Esophagus squamous epithelium (tissue), 5 donors: ENCODE measurements around the gene PAK4. TPM values are rescaled to one million over a fixed set of nuclear protein-coding genes. Genes with fewer than 3 reads are reported as not detected.

Source experiments
- DNase-seq: peaks from one replicate; lab custom pipeline; 2025; lab: John Stamatoyannopoulos, UW
- H3K27ac ChIP-seq, 4 donors: fragments of 200-600 bp; sonication (generic); one replicate each; pipeline ENCODE4 v1.5.1; 2016 to 2019; ENCODE audit warnings: mild to moderate bottlenecking in 1 of 4
- H3K27me3 ChIP-seq, 4 donors: fragments of 200-600 bp; sonication (generic); 1 replicate in 3 of 4; 2 replicates in 1 of 4; pipeline versions ENCODE4 v1.5.1 to v1.6.0; 2017 to 2021; ENCODE audit warnings: antibody characterized with exemption in 1 of 4
- H3K36me3 ChIP-seq, 3 donors: fragments of 200-600 bp; sonication (generic); one replicate each; pipeline ENCODE4 v1.5.1; 2016 to 2019
- H3K4me1 ChIP-seq, 3 donors: fragments of 200-600 bp; sonication (generic); one replicate each; pipeline ENCODE4 v1.5.1; 2017 to 2019
- H3K4me3 ChIP-seq, 4 donors: fragments of 200-600 bp; sonication (generic); 1 replicate in 3 of 4; 2 replicates in 1 of 4; pipeline ENCODE4 v1.5.1; 2016 to 2019; ENCODE audit warnings: mild to moderate bottlenecking in 2 of 4, moderate library complexity in 1 of 4
- H3K9me3 ChIP-seq, 3 donors: fragments of 200-600 bp; sonication (generic); one replicate each; pipeline ENCODE4 v1.5.1; 2016 to 2019
- CTCF ChIP-seq, 6 experiments: fragments of 450-650 bp in 4 of 6; fragments of 200-600 bp in 2 of 6; sonication (generic) in 2 of 6; IDR thresholded peaks; one replicate each; pipeline ENCODE4 v1.5.1; 2016 to 2019; ENCODE audit warnings: antibody characterized with exemption in 6 of 6, mild to moderate bottlenecking in 4 of 6, moderate library complexity in 4 of 6
- POLR2A ChIP-seq, 4 donors: fragments of 450-650 bp; IDR thresholded peaks; one replicate each; pipeline ENCODE4 v1.6.1; 2017; ENCODE audit warnings: antibody characterized with exemption in 4 of 4, mild to moderate bottlenecking in 4 of 4, moderate library complexity in 3 of 4
- WGBS, 2 donors: methylation state at CpG; one replicate each; pipeline ENCODE4 v1.1.5; 2018; 5-methylcytosine and 5-hydroxymethylcytosine counted together
- intact Hi-C: fragments of 100-400 bp; cut with DNase I; formaldehyde crosslinking; loops from one replicate; pipeline ENCODE4 v1.15.0; 2022
- total RNA-seq, 4 donors: library from RNA; depleted of rRNA; stranded (reverse); fragments of >200 nt; gene quantifications; one replicate each; pipeline ENCODE4 v1.1.0, GENCODE V29; 2016
- donor health status: DM: yes; HTN: yes; CAD: no.

Gene PAK4
- total RNA-seq, 4 donors from 2014 or later: 12.2 to 40.1 (median 18.3) TPM

- intact Hi-C loops: no loop called here
Measured at GRCh38 chr19:39082167-39082566, 43.4 kb upstream of the PAK4 start.

GRCh38 chr19:39082745-39083598 is 42.6 kb upstream of the PAK4 start:
- no peaks in the 10 kb centered on the region for H3K9me3 ChIP-seq
- intact Hi-C loops: no loop called here
- no peaks in the 10 kb centered on the region for H3K36me3 ChIP-seq
- H3K27me3 ChIP-seq: peaks cover 0 to 75% (median 8%) of the 10 kb centered on the region in 4 donors
- 8 to 9% methylated on average over 14 to 15 of the region's 15 CpGs for WGBS, 2 donors
- H3K4me1 ChIP-seq: peaks cover 5 to 22% (median 13%) of the 10 kb centered on the region in 3 donors
- H3K27ac ChIP-seq: peak overlapping the region in 1 of 4 donors; percentile 30
- H3K4me3 ChIP-seq: peak overlapping the region in 2 of 4 donors; percentile 38 to 57
- DNase-seq: no peak
- TF ChIP-seq POLR2A (IDR thresholded peaks at IDR 0.05) (no peak), CTCF (IDR thresholded peaks at IDR 0.05) (no peak)

More at GRCh38 chr19:39082167-39082566, 43.4 kb upstream of the PAK4 start:
- H3K4me1 ChIP-seq: peaks cover 5 to 22% (median 13%) of the 10 kb centered on the region in 3 donors
- no peak overlapping the region for H3K4me3 ChIP-seq
- peaks cover 0 to 82% (median 8%) of the 10 kb centered on the region in 4 donors for H3K27me3 ChIP-seq
- 86 to 90% methylated on average over 7 of the region's 7 CpGs for WGBS, 2 donors
- no peak overlapping the region for H3K27ac ChIP-seq
- DNase-seq: no peak
- TF ChIP-seq CTCF (IDR thresholded peaks at IDR 0.05) (no peak), POLR2A (IDR thresholded peaks at IDR 0.05) (no peak)
- no peaks in the 10 kb centered on the region for H3K36me3 ChIP-seq
- H3K9me3 ChIP-seq: no peaks in the 10 kb centered on the region

GRCh38 chr19:39083599-39083982 is 42.0 kb upstream of the PAK4 start:
- Histone ChIP-seq H3K36me3 (no peaks in the 10 kb centered on the region), H3K27me3 (peaks cover 0 to 79% (median 8%) of the 10 kb centered on the region in 4 donors), H3K4me3 (peak overlapping the region in 3 of 4 donors; percentile 28 to 57 (median 38)), H3K4me1 (peaks cover 5 to 22% (median 13%) of the 10 kb centered on the region in 3 donors), H3K9me3 (no peaks in the 10 kb centered on the region), H3K27ac (peak overlapping the region in 1 of 4 donors; percentile 30)
- WGBS, 2 donors: 4 to 6% methylated on average over 9 to 11 of the region's 14 CpGs
- DNase-seq: no peak
- TF ChIP-seq CTCF (IDR thresholded peaks at IDR 0.05) (no peak), POLR2A (IDR thresholded peaks at IDR 0.05) (no peak)
- intact Hi-C loops: no loop called here

- TF ChIP-seq POLR2A (IDR thresholded peaks at IDR 0.05): no peak
- TF ChIP-seq CTCF (IDR thresholded peaks at IDR 0.05): no peak
- Histone ChIP-seq H3K4me3 (peak within 1 kb of the TSS; percentile 14 to 57 (median 33)), H3K4me1 (peaks cover 5 to 22% (median 13%) of the 10 kb centered on the region in 3 donors), H3K9me3 (no peaks in the 10 kb centered on the region), H3K27ac (peak within 1 kb of the TSS in 1 of 4 donors; percentile 30), H3K36me3 (no peaks in the 10 kb centered on the region), H3K27me3 (peaks cover 0 to 83% (median 8%) of the 10 kb centered on the region in 4 donors)
- intact Hi-C loops: no loop called here
- 12 to 39% methylated on average over 9 to 21 of the region's 54 CpGs for WGBS, 2 donors
- DNase-seq: no peak
Measured at GRCh38 chr19:39083983-39084731, 41.4 kb upstream of the PAK4 start, which contains the start of gene ACP7. Gene ACP7 (plus strand): TSS chr19:39084368. CDS start chr19:39085270, 902 bp downstream.
